PC-3 (cell line): ENCODE measurements around the gene DDX3X.

Experiments
- CTCF ChIP-seq: fragments of 300-600 bp; sonication (generic); conservative IDR thresholded peaks from 2 replicates; pipeline ENCODE4 v1.5.1; 2017; ENCODE audit warnings: antibody characterized with exemption, low read depth, mild to moderate bottlenecking, low read length
- EZH2 ChIP-seq: fragments of 300-600 bp; sonication (generic); IDR thresholded peaks from one replicate; pipeline ENCODE4 v1.6.1; 2017; ENCODE audit warnings: antibody characterized with exemption, mild to moderate bottlenecking, low read length; ENCODE audit not compliant: unreplicated experiment

- no peak for TF ChIP-seq CTCF
- no peak for TF ChIP-seq EZH2
Observed at GRCh38 chrX:41337140-41337539, 3.2 kb downstream of the DDX3X start.
